ENCODE measurements around the gene CSF3R. TPM values are rescaled to one million over a fixed set of nuclear protein-coding genes. Genes with fewer than 3 reads are reported as not detected.

Gene CSF3R
- total RNA-seq = not detected in 2 replicates
- polyA plus RNA-seq = not detected in 2 replicates
- not detected in 2 replicates for polyA plus RNA-seq (2011; cell fraction: cytosol; rRNA removed)
- polyA plus RNA-seq (2011; cell fraction: nucleus; rRNA removed) = not detected in 2 replicates
- not detected in 2 replicates for polyA plus RNA-seq (2012)
- 0.28 TPM in 1 of 2 replicates, not detected in the other for polyA minus RNA-seq
- polyA minus RNA-seq (2011; cell fraction: cytosol; rRNA and poly(A)+ RNA removed) = not detected
- not detected in 2 replicates for polyA minus RNA-seq (2011; cell fraction: nucleus; rRNA and poly(A)+ RNA removed)
- Bru-seq, nascent RNA = not detected
- BruChase-seq, experiment 1, labeled RNA remaining after a 6-hour chase = not detected
- BruChase-seq, experiment 2, labeled RNA remaining after a 2-hour chase = not detected
- long read RNA-seq = 0 reads

- dilution Hi-C loops (cut with MboI; ENCODE audit: extremely low pct_ligation_motif_present, low sequenced_read_pairs) = no loop called here
- POLR2A ChIA-PET = no interaction called here
- Histone ChIP-seq H3K27me3 (ENCODE audit: control insufficient read depth in 2 of 2, insufficient read depth in 2 of 2, low read length in 2 of 2) (peaks cover 0 to 7% of the 10 kb centered on the region in 2 experiments), H3K4me3 (replicated peaks in 1 of 3; ENCODE audit: insufficient read depth in 1 of 3, low read depth in 1 of 3, low read length in 3 of 3) (no peak within 1 kb of the TSS), H3K9me3 (replicated peaks; ENCODE audit: control insufficient read depth, insufficient read depth, low read length) (no peaks in the 10 kb centered on the region), H3K27ac (ENCODE audit: insufficient read depth, low read depth, low read length) (no peak within 1 kb of the TSS), H2AFZ (ENCODE audit: low read depth, low read length) (no peak within 1 kb of the TSS), H3K4me2 (ENCODE audit: insufficient read depth, low read length) (no peak within 1 kb of the TSS), H3K9ac (replicated peaks; ENCODE audit: extremely low read depth, insufficient read depth, low read length) (no peak within 1 kb of the TSS), H3K9me1 (replicated peaks; ENCODE audit: control insufficient read depth, extremely low read depth, insufficient read depth, low read length) (no peaks in the 10 kb centered on the region), H3K36me3 (ENCODE audit: control insufficient read depth in 2 of 2, extremely low read depth in 1 of 2, insufficient read depth in 2 of 2, low read length in 2 of 2) (no peaks in the 10 kb centered on the region), H4K20me1 (replicated peaks; ENCODE audit: control insufficient read depth, extremely low read depth, insufficient read depth, low read length) (no peaks in the 10 kb centered on the region), H3K79me2 (ENCODE audit: control insufficient read depth, insufficient read depth, low read length) (no peaks in the 10 kb centered on the region), H3K4me1 (ENCODE audit: control insufficient read depth, extremely low read depth, insufficient read depth, low read length) (no peaks in the 10 kb centered on the region)
- DNase-seq (ENCODE audit: low read depth, low spot score) (no peak), FAIRE-seq (no peak)
- TF ChIP-seq GATA2 (IDR thresholded peaks at IDR 0.05; ENCODE audit: insufficient read depth, insufficient read length, low read depth, low read length) (no peak), POLR2AphosphoS5 (IDR thresholded peaks at IDR 0.05; ENCODE audit: insufficient read depth, low read depth, low read length) (no peak), JUN (IDR thresholded peaks at IDR 0.05; ENCODE audit: borderline replicate concordance, insufficient read depth, insufficient read length, low read depth) (no peak)
- CTCF ChIA-PET = no interaction called here
- intact Hi-C loops (cut with micrococcal nuclease) = no loop called here
- no TSS peak for BruUV-seq (replicated peaks)
Measured at GRCh38 chr1:36482724-36483388, at the start of gene CSF3R. Gene CSF3R, minus strand, starts transcription at chr1:36482913. Its CDS starts 3,417 bp downstream, at chr1:36479496.

DNA sequence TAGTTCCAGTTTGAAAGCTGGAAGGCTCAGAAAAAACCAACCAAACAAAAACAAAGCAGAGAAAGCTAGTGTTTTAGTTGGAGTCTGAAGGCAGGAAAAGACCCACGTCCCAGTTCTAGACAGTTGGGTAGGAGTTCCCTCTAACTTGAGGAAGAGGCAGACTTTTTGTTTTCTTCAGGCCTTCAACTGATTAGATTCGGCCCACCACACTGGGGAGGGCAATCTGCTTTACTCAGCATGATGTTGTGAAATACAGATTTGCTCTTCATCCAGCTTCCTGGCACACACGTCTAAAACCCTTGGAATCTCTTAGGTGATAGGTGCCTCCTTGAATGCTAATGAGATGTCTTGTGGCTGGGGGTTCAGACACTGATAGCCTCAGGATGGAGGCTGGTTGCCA is 49.1 kb upstream of the CSF3R start:
- no peak for DNase-seq (ENCODE audit: low read depth, low spot score)
- Histone ChIP-seq H3K27me3 (ENCODE audit: control insufficient read depth in 2 of 2, insufficient read depth in 2 of 2, low read length in 2 of 2) (peaks cover 0 to 2% of the 10 kb centered on the region in 2 experiments), H4K20me1 (replicated peaks; ENCODE audit: control insufficient read depth, extremely low read depth, insufficient read depth, low read length) (no peaks in the 10 kb centered on the region), H3K4me1 (ENCODE audit: control insufficient read depth, extremely low read depth, insufficient read depth, low read length) (no peaks in the 10 kb centered on the region), H2AFZ (ENCODE audit: low read depth, low read length) (no peak overlapping the region), H3K36me3 (ENCODE audit: control insufficient read depth in 2 of 2, extremely low read depth in 1 of 2, insufficient read depth in 2 of 2, low read length in 2 of 2) (no peaks in the 10 kb centered on the region), H3K9me3 (replicated peaks; ENCODE audit: control insufficient read depth, insufficient read depth, low read length) (no peaks in the 10 kb centered on the region), H3K9ac (replicated peaks; ENCODE audit: extremely low read depth, insufficient read depth, low read length) (no peak overlapping the region), H3K4me3 (replicated peaks in 1 of 3; ENCODE audit: insufficient read depth in 1 of 3, low read depth in 1 of 3, low read length in 3 of 3) (no peak overlapping the region), H3K4me2 (ENCODE audit: insufficient read depth, low read length) (no peak overlapping the region), H3K79me2 (ENCODE audit: control insufficient read depth, insufficient read depth, low read length) (no peaks in the 10 kb centered on the region), H3K9me1 (replicated peaks; ENCODE audit: control insufficient read depth, extremely low read depth, insufficient read depth, low read length) (no peaks in the 10 kb centered on the region), H3K27ac (ENCODE audit: insufficient read depth, low read depth, low read length) (no peak overlapping the region)
- POLR2A ChIA-PET = no interaction called here
- TF ChIP-seq MYC (IDR thresholded peaks at IDR 0.05; ENCODE audit: low read depth, low read length) (no peak), JUN (IDR thresholded peaks at IDR 0.05; ENCODE audit: borderline replicate concordance, insufficient read depth, insufficient read length, low read depth) (no peak), EZH2 (IDR thresholded peaks at IDR 0.05; ENCODE audit: borderline replicate concordance, low read depth, low read length, severe bottlenecking) (no peak), POLR2A (IDR thresholded peaks at IDR 0.05; ENCODE audit: low read depth, low read length) (no peak), FOS (IDR thresholded peaks at IDR 0.05; ENCODE audit: borderline replicate concordance, insufficient read depth, low read length) (no peak), POLR2AphosphoS5 (IDR thresholded peaks at IDR 0.05; ENCODE audit: insufficient read depth, low read depth, low read length) (no peak)
- TF ChIP-seq, protein P1, sequence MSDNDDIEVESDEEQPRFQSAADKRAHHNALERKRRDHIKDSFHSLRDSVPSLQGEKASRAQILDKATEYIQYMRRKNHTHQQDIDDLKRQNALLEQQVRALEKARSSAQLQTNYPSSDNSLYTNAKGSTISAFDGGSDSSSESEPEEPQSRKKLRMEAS (IDR thresholded peaks at IDR 0.05; ENCODE audit: insufficient read depth, insufficient read length) = no peak
- TF ChIP-seq, protein P2, sequence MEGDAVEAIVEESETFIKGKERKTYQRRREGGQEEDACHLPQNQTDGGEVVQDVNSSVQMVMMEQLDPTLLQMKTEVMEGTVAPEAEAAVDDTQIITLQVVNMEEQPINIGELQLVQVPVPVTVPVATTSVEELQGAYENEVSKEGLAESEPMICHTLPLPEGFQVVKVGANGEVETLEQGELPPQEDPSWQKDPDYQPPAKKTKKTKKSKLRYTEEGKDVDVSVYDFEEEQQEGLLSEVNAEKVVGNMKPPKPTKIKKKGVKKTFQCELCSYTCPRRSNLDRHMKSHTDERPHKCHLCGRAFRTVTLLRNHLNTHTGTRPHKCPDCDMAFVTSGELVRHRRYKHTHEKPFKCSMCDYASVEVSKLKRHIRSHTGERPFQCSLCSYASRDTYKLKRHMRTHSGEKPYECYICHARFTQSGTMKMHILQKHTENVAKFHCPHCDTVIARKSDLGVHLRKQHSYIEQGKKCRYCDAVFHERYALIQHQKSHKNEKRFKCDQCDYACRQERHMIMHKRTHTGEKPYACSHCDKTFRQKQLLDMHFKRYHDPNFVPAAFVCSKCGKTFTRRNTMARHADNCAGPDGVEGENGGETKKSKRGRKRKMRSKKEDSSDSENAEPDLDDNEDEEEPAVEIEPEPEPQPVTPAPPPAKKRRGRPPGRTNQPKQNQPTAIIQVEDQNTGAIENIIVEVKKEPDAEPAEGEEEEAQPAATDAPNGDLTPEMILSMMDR (IDR thresholded peaks at IDR 0.05; ENCODE audit: extremely low read depth in 1 of 2, insufficient read depth in 1 of 2, low read depth in 1 of 2, low read length in 2 of 2) = no peak
- no peak for FAIRE-seq
- BruUV-seq (replicated peaks) = no TSS peak
- CTCF ChIA-PET = interaction anchor here (2.7 kb wide), 1 partner anchor 16 kb away, joined by 12 read pairs; no protein-coding TSS in a partner anchor
- intact Hi-C loops (cut with micrococcal nuclease) (no loop called here), dilution Hi-C loops (cut with MboI; ENCODE audit: extremely low pct_ligation_motif_present, low sequenced_read_pairs) (no loop called here)

Measured in endothelial cell of umbilical vein (primary cell).